GM21515 (cell line): ENCODE results near the gene AGPS.

Experiments
- ATAC-seq: cut with Tn5 transposase; IDR thresholded peaks from one replicate; pipeline ENCODE4 v1.9.1; 2021; ENCODE audit not compliant: unreplicated experiment

AGPS gene

GRCh38 chr2:177520324-177520723 lies 127.8 kb downstream of the AGPS start:
- ATAC-seq, result no peak

GRCh38 chr2:177523781-177524180 lies 131.2 kb downstream of the AGPS start:
- no peak for ATAC-seq

- no peak for ATAC-seq
Measured at GRCh38 chr2:177525351-177525924, 132.9 kb downstream of the AGPS start.

GRCh38 chr2:177528351-177528933 lies 135.9 kb downstream of the AGPS start:
- ATAC-seq, result no peak

GRCh38 chr2:177529166-177529565 lies 136.6 kb downstream of the AGPS start:
- ATAC-seq, result no peak

GRCh38 chr2:177530561-177530960 lies 138.0 kb downstream of the AGPS start:
- no peak for ATAC-seq

GRCh38 chr2:177531706-177532105 lies 139.1 kb downstream of the AGPS start:
- ATAC-seq, result no peak

GRCh38 chr2:177532567-177532966 lies 140.0 kb downstream of the AGPS start:
- ATAC-seq, result no peak

- no peak for ATAC-seq
Measured at GRCh38 chr2:177533253-177533652, 140.7 kb downstream of the AGPS start.

GRCh38 chr2:177535000-177535399 lies 142.4 kb downstream of the AGPS start:
- ATAC-seq, result no peak

GRCh38 chr2:177535958-177536504 lies 143.5 kb downstream of the AGPS start:
- ATAC-seq, result no peak

GRCh38 chr2:177537213-177537612 lies 144.6 kb downstream of the AGPS start:
- no peak for ATAC-seq

- ATAC-seq, result no peak
Measured at GRCh38 chr2:177537636-177538035, 145.1 kb downstream of the AGPS start.

- no peak for ATAC-seq
Measured at GRCh38 chr2:177538323-177538722, 145.8 kb downstream of the AGPS start.

- ATAC-seq, result no peak
Measured at GRCh38 chr2:177540283-177540682, 147.7 kb downstream of the AGPS start.

GRCh38 chr2:177541258-177541991 lies 148.9 kb downstream of the AGPS start:
- ATAC-seq, result no peak

GRCh38 chr2:177542396-177542795 lies 149.8 kb downstream of the AGPS start:
- ATAC-seq, result no peak

- no peak for ATAC-seq
Measured at GRCh38 chr2:177543007-177543760, 150.6 kb downstream of the AGPS start.

- ATAC-seq, result no peak
Measured at GRCh38 chr2:177545143-177545542, 152.6 kb downstream of the AGPS start.

- ATAC-seq, result no peak
Measured at GRCh38 chr2:177545981-177546585, 153.5 kb downstream of the AGPS start.

GRCh38 chr2:177547122-177547521 lies 154.5 kb downstream of the AGPS start:
- ATAC-seq, result peak; percentile 92
